BE2C (cell line): ENCODE results near the gene SUN5.
A peak's percentile ranks its signal among the peaks of the same experiment; 100 is the strongest.
"Not testable (repeated sequence)": the region's sequence is repeated elsewhere in the genome, so short reads cannot be mapped to it uniquely, and the experiment has no call there.

Experiments
- DNase-seq: peaks from one replicate; pipeline ENCODE4 v3.0.0-alpha.2; 2020
- H3K27me3 ChIP-seq: fragments of 250-450 bp; sonication (Bioruptor Pico); 2 replicates; pipeline ENCODE4 v1.5.1; 2020; ENCODE audit warnings: mild to moderate bottlenecking
- H3K36me3 ChIP-seq: fragments of 250-450 bp; sonication (Bioruptor Pico); 2 replicates; pipeline ENCODE4 v1.5.1; 2020; ENCODE audit warnings: mild to moderate bottlenecking
- H3K4me1 ChIP-seq: fragments of 250-450 bp; sonication (Bioruptor Pico); 2 replicates; pipeline ENCODE4 v1.5.1; 2020
- H3K4me3 ChIP-seq: 2 replicates; pipeline ENCODE4 v1.5.1; 2011; ENCODE audit warnings: low read depth, low read length
- H3K9me3 ChIP-seq: fragments of 250-450 bp; sonication (Bioruptor Pico); 2 replicates; pipeline ENCODE4 v1.5.1; 2020
- TF ChIP-seq, protein P1 (sequence below): IDR thresholded peaks from 2 replicates; pipeline ENCODE4 v1.5.1; 2012; ENCODE audit warnings: mild to moderate bottlenecking, low read depth, low read length

SUN5 gene

DNA sequence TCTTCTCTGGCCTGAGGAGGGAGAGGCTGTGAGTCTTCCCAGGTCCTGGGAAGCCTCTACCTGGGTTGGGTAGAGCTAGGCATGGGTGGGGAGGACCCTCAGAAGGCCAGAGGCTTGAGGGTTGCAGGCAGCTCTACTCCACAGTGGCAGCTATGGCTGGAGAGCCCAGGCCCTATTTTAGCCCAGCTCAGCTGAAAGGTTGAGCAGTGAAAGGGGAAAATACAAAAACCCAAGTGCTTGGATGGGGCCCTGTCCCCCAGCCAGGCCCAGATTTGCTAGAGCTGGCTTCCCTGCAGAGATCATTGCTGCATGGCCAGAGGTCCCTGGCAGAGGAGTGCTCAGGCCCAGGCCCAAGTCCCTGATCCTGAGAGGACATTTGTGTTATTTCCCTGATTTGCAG is 45.7 kb downstream of the SUN5 start:
- Histone ChIP-seq H3K4me1 (no peaks in the 10 kb centered on the region), H3K36me3 (no peaks in the 10 kb centered on the region), H3K4me3 (no peak overlapping the region), H3K9me3 (no peaks in the 10 kb centered on the region; the same call in 1 of the 2 replicates), H3K27me3 (peaks cover 2% of the 10 kb centered on the region; the same call in 1 of the 2 replicates)
- TF ChIP-seq, protein P1, sequence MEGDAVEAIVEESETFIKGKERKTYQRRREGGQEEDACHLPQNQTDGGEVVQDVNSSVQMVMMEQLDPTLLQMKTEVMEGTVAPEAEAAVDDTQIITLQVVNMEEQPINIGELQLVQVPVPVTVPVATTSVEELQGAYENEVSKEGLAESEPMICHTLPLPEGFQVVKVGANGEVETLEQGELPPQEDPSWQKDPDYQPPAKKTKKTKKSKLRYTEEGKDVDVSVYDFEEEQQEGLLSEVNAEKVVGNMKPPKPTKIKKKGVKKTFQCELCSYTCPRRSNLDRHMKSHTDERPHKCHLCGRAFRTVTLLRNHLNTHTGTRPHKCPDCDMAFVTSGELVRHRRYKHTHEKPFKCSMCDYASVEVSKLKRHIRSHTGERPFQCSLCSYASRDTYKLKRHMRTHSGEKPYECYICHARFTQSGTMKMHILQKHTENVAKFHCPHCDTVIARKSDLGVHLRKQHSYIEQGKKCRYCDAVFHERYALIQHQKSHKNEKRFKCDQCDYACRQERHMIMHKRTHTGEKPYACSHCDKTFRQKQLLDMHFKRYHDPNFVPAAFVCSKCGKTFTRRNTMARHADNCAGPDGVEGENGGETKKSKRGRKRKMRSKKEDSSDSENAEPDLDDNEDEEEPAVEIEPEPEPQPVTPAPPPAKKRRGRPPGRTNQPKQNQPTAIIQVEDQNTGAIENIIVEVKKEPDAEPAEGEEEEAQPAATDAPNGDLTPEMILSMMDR: no peak
- DNase-seq: no peak

DNA sequence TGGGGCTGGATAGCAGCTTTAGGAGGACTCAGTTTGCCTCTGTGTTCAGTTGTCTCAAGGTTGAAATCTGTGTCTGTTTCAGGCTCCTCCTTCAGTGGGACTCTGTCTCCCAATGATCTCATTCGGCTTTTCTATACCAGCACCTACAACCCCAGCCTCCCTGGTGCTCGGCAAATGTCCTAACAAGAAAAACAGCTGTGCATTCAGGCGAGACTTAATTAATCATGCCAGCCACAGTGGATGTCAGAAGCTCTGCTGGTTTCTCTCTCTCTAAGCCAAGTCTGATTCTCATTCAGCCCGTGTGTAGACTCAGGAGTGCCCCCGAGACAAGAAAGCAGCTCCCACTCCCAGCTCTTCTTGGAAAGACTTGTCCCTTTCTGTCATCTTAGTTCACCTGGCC is 46.8 kb downstream of the SUN5 start:
- H3K4me1 ChIP-seq: no peaks in the 10 kb centered on the region
- 0 out of 2 replicates have a peak, but pooled peaks cover 2% of the 10 kb centered on the region for H3K27me3 ChIP-seq
- H3K9me3 ChIP-seq: no peaks in the 10 kb centered on the region; the same call in 1 of the 2 replicates
- TF ChIP-seq, protein P1: no peak
- no peak for DNase-seq
- no peaks in the 10 kb centered on the region for H3K36me3 ChIP-seq
- no peak overlapping the region for H3K4me3 ChIP-seq

DNA sequence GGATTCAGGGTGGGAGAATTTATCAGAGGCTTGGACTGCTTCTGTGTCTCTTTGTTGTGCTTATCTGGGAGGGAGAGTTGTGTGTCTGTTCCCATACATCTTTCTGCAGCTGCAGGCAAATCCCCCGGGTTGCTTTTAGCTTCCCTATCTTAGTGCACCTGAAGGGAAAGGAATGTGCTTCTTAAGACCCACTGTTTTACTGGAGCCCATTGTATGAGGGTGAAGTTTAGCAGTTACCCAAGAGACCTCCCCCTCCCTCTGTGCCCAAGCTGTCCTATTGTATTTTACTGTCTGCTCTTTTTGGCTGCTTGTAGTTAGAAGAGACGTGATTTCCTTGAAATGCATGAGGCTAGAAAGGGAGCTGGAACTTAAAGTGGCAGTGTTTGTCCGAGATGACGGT is 53.7 kb downstream of the SUN5 start:
- H3K4me3 ChIP-seq, DNase-seq, H3K4me1 ChIP-seq, H3K9me3 ChIP-seq, H3K36me3 ChIP-seq: not testable (repeated sequence)
- H3K27me3 ChIP-seq: peaks cover 46% of the 10 kb centered on the region

DNA sequence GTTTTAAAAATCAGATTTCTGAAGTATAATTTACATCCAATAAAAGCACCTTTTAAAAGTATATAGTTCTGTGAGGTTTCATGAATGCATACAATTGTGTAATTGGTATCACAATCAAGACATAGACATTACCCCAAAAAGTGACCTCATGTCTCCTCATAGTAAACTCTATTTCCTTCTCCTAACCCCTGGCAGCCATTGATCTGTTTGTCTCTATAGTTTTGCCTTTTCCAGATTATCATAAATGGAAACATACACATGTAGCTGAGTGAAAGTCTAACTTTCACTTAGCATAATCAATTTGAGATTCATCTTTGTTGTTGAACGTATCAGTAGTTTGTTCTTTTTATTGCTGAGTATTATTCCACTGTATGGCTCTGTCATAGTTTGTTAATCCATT is 57.6 kb downstream of the SUN5 start:
- no peaks in the 10 kb centered on the region for H3K36me3 ChIP-seq
- no peak overlapping the region for H3K4me3 ChIP-seq
- TF ChIP-seq, protein P1: no peak
- DNase-seq: no peak
- H3K4me1 ChIP-seq: no peaks in the 10 kb centered on the region
- no peaks in the 10 kb centered on the region for H3K9me3 ChIP-seq
- peaks cover 40% of the 10 kb centered on the region for H3K27me3 ChIP-seq

DNA sequence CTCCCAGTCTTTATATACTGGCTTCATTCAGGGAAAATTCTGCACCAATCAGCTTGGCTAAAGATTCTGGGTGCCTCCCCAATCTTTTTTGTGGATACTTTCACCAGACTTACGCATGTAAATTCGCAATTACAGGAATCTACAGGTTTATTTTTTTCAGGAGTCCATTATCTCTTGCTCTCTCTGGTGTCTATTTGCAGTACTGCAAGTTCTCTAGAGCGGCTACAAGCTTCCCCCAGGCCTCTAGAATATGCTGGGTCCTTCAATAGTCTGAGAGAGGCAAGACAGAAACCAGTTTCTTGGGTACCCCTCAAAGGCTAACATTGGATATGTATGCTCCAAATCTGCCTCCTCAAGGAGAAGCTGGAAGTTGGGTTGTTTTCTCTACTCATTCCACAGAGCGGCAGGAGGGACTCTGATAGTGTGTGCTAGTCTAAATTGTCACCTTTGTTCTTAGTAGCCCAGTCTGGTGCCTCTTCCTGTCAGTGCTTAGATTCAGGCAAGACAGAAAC is 58.5 kb downstream of the SUN5 start:
- no peaks in the 10 kb centered on the region for H3K36me3 ChIP-seq
- H3K27me3 ChIP-seq: peaks cover 38% of the 10 kb centered on the region
- TF ChIP-seq, protein P1: peak; percentile 74
- H3K9me3 ChIP-seq: no peaks in the 10 kb centered on the region
- no peaks in the 10 kb centered on the region for H3K4me1 ChIP-seq
- no peak for DNase-seq
- no peak overlapping the region for H3K4me3 ChIP-seq

DNA sequence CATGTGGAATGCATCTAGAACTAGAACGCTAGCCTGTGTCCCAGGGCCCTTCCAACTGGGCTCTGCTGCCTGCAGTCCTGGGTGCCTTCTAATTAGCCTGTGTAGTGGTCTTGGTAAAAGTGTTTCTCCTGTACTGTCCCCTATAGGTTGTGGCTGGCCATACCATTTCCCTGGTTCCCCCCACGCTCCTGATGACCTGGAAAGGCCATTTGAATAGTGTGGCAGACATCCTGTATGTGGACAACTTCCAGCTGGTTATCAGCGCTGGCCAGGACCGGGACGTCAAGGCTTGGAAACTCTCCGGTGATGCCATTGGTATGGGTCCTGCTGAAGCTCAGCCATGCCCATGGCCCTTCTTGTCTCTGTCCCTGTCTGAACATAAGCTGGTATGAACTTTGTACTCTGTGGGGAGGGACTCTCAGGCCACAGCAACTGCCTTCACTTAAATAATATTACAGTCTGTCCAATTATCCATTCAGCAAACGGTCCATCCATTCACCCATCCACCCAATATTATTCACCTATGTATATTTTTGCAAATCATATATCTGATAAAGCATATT is 60.7 kb downstream of the SUN5 start:
- H3K4me1 ChIP-seq: no peaks in the 10 kb centered on the region
- no peak overlapping the region for H3K4me3 ChIP-seq
- TF ChIP-seq, protein P1: no peak
- H3K36me3 ChIP-seq: no peaks in the 10 kb centered on the region
- peaks cover 18% of the 10 kb centered on the region for H3K27me3 ChIP-seq
- no peak for DNase-seq
- no peaks in the 10 kb centered on the region for H3K9me3 ChIP-seq
